ENCODE results near the gene IL17B. TPM values are rescaled to one million over a fixed set of nuclear protein-coding genes. Genes with fewer than 3 reads are reported as not detected.
"Not testable (repeated sequence)": the region's sequence is repeated elsewhere in the genome, so short reads cannot be mapped to it uniquely, and the experiment has no call there.

IL17B gene
- total RNA-seq, 1 experiment from 2014 or later: not detected

- DNase-seq (ENCODE audit: low spot score): no peak
Observed at GRCh38 chr5:149402291-149402690, 23.2 kb upstream of the IL17B start.

- no peak for DNase-seq (ENCODE audit: low spot score)
Observed at GRCh38 chr5:149401051-149401450, 22.0 kb upstream of the IL17B start.

GRCh38 chr5:149400304-149400703, 21.2 kb upstream of the IL17B start:
- DNase-seq (ENCODE audit: low spot score): no peak

GRCh38 chr5:149399775-149400174, 20.7 kb upstream of the IL17B start:
- DNase-seq (ENCODE audit: low spot score): no peak

- DNase-seq (ENCODE audit: low spot score): not testable (repeated sequence)
Observed at GRCh38 chr5:149398747-149399266, 19.7 kb upstream of the IL17B start.

- DNase-seq (ENCODE audit: low spot score): peak; percentile 73
Observed at GRCh38 chr5:149397530-149397929, 18.4 kb upstream of the IL17B start.

GRCh38 chr5:149394996-149395395, 15.9 kb upstream of the IL17B start:
- DNase-seq (ENCODE audit: low spot score): not testable (repeated sequence)

GRCh38 chr5:149392718-149393117, 13.6 kb upstream of the IL17B start:
- no peak for DNase-seq (ENCODE audit: low spot score)

- DNase-seq (ENCODE audit: low spot score): no peak
Observed at GRCh38 chr5:149391524-149391923, 12.4 kb upstream of the IL17B start.

- not testable (repeated sequence) for DNase-seq (ENCODE audit: low spot score)
Observed at GRCh38 chr5:149391076-149391475, 12.0 kb upstream of the IL17B start.

- no peak for DNase-seq (ENCODE audit: low spot score)
Observed at GRCh38 chr5:149389552-149390495, 10.7 kb upstream of the IL17B start.

GRCh38 chr5:149388498-149389190, 9.6 kb upstream of the IL17B start:
- DNase-seq (ENCODE audit: low spot score): no peak

- no peak for DNase-seq (ENCODE audit: low spot score)
Observed at GRCh38 chr5:149387982-149388381, 8.9 kb upstream of the IL17B start.

GRCh38 chr5:149387081-149387631, 8.1 kb upstream of the IL17B start:
- DNase-seq (ENCODE audit: low spot score): no peak

GRCh38 chr5:149386166-149386565, 7.1 kb upstream of the IL17B start:
- DNase-seq (ENCODE audit: low spot score): no peak

GRCh38 chr5:149383399-149383798, 4.3 kb upstream of the IL17B start:
- no peak for DNase-seq (ENCODE audit: low spot score)

- no peak for DNase-seq (ENCODE audit: low spot score)
Observed at GRCh38 chr5:149382517-149383220, 3.6 kb upstream of the IL17B start.

GRCh38 chr5:149381986-149382338, 2.9 kb upstream of the IL17B start:
- peak; percentile 64 for DNase-seq (ENCODE audit: low spot score)

GRCh38 chr5:149381261-149381985, 2.3 kb upstream of the IL17B start:
- DNase-seq (ENCODE audit: low spot score): no peak

GRCh38 chr5:149380466-149381121, 1.5 kb upstream of the IL17B start:
- DNase-seq (ENCODE audit: low spot score): no peak

All from A172 (cell line).